ENCODE data around the gene CAMK1D. TPM values are rescaled to one million over a fixed set of nuclear protein-coding genes. Genes with fewer than 3 reads are reported as not detected.
"Not testable (repeated sequence)": the region's sequence is repeated elsewhere in the genome, so short reads cannot be mapped to it uniquely, and the experiment has no call there.

Gene CAMK1D
- total RNA-seq, 1 donor, result 11.2 TPM

DNA sequence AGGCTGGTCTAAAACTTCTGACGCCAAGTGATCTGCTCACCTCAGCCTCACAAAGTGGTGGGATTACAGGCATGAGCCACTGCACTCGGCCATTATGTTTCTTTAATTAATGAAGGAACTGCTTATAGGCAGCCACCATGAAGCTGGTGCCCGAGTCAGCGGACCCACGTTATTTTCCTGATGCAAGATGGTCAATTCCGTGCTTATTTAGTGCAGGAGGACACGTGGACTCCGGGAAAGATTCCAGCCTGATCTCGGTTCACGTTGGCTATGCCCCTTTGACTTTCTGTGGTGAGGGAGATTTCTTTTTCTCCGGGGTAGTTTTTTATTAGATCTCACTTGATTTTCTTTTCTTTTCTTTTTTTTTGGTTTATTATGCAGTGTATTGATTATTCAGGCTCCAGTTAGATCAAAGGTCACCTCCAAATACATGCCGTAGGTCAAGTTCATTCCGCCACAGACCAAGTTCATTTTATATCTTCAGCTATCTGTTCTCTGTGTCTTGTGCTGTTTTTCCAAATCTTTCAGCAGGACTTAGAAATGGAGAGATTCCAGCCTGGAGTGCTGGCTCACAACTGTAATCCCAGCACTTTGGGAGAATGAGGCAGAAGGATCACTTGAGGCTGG, 8.3 kb downstream of the CAMK1D start:
- Histone ChIP-seq H3K9me3 (ENCODE audit: low read depth, low read length) (no peaks in the 10 kb centered on the region), H4K20me1 (ENCODE audit: insufficient read depth, low read length) (no peaks in the 10 kb centered on the region), H3K4me2 (ENCODE audit: insufficient read depth, low read length) (no peak overlapping the region), H3K27ac (ENCODE audit: low read depth, low read length) (no peak overlapping the region), H3K4me3 (ENCODE audit: insufficient read depth, low read length) (no peak overlapping the region), H3K4me1 (ENCODE audit: insufficient read depth, low read length) (no peaks in the 10 kb centered on the region), H3K79me2 (ENCODE audit: insufficient read depth, low read length) (no peaks in the 10 kb centered on the region), H3K27me3 (ENCODE audit: insufficient read depth, low read length) (no peaks in the 10 kb centered on the region), H3K36me3 (ENCODE audit: insufficient read depth, low read length) (no peaks in the 10 kb centered on the region), H2AFZ (ENCODE audit: low read length) (no peak overlapping the region)
- TF ChIP-seq, protein P1, sequence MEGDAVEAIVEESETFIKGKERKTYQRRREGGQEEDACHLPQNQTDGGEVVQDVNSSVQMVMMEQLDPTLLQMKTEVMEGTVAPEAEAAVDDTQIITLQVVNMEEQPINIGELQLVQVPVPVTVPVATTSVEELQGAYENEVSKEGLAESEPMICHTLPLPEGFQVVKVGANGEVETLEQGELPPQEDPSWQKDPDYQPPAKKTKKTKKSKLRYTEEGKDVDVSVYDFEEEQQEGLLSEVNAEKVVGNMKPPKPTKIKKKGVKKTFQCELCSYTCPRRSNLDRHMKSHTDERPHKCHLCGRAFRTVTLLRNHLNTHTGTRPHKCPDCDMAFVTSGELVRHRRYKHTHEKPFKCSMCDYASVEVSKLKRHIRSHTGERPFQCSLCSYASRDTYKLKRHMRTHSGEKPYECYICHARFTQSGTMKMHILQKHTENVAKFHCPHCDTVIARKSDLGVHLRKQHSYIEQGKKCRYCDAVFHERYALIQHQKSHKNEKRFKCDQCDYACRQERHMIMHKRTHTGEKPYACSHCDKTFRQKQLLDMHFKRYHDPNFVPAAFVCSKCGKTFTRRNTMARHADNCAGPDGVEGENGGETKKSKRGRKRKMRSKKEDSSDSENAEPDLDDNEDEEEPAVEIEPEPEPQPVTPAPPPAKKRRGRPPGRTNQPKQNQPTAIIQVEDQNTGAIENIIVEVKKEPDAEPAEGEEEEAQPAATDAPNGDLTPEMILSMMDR (IDR thresholded peaks at IDR 0.05; ENCODE audit: extremely low read depth, low read depth, low read length), result no peak
- DNase-seq (ENCODE audit: insufficient read length, low spot score, missing footprints), result no peak

- no peaks in the 10 kb centered on the region for H3K27me3 ChIP-seq (ENCODE audit: insufficient read depth, low read length)
- no peak overlapping the region for H2AFZ ChIP-seq (ENCODE audit: low read length)
- no peaks in the 10 kb centered on the region for H3K9me3 ChIP-seq (ENCODE audit: low read depth, low read length)
- H4K20me1 ChIP-seq (ENCODE audit: insufficient read depth, low read length), result no peaks in the 10 kb centered on the region
- no peak overlapping the region for H3K4me2 ChIP-seq (ENCODE audit: insufficient read depth, low read length)
- H3K36me3 ChIP-seq (ENCODE audit: insufficient read depth, low read length), result no peaks in the 10 kb centered on the region
- H3K4me1 ChIP-seq (ENCODE audit: insufficient read depth, low read length), result no peaks in the 10 kb centered on the region
- no peaks in the 10 kb centered on the region for H3K79me2 ChIP-seq (ENCODE audit: insufficient read depth, low read length)
- H3K4me3 ChIP-seq (ENCODE audit: insufficient read depth, low read length), result no peak overlapping the region
- TF ChIP-seq, protein P1 (IDR thresholded peaks at IDR 0.05; ENCODE audit: extremely low read depth, low read depth, low read length), result no peak
- no peak overlapping the region for H3K27ac ChIP-seq (ENCODE audit: low read depth, low read length)
- peak; percentile 25 for DNase-seq (ENCODE audit: insufficient read length, low spot score, missing footprints)
Measured at GRCh38 chr10:12358863-12359564, 9.7 kb downstream of the CAMK1D start.

GRCh38 chr10:12360461-12360860, 11.1 kb downstream of the CAMK1D start:
- H2AFZ ChIP-seq (ENCODE audit: low read length), result no peak overlapping the region
- no peaks in the 10 kb centered on the region for H3K9me3 ChIP-seq (ENCODE audit: low read depth, low read length)
- DNase-seq (ENCODE audit: insufficient read length, low spot score, missing footprints), result peak; percentile 18
- TF ChIP-seq, protein P1 (IDR thresholded peaks at IDR 0.05; ENCODE audit: extremely low read depth, low read depth, low read length), result no peak
- H3K27ac ChIP-seq (ENCODE audit: low read depth, low read length), result no peak overlapping the region
- H3K36me3 ChIP-seq (ENCODE audit: insufficient read depth, low read length), result no peaks in the 10 kb centered on the region
- H3K4me2 ChIP-seq (ENCODE audit: insufficient read depth, low read length), result no peak overlapping the region
- H3K4me1 ChIP-seq (ENCODE audit: insufficient read depth, low read length), result no peaks in the 10 kb centered on the region
- H3K4me3 ChIP-seq (ENCODE audit: insufficient read depth, low read length), result no peak overlapping the region
- no peaks in the 10 kb centered on the region for H4K20me1 ChIP-seq (ENCODE audit: insufficient read depth, low read length)
- no peaks in the 10 kb centered on the region for H3K27me3 ChIP-seq (ENCODE audit: insufficient read depth, low read length)
- H3K79me2 ChIP-seq (ENCODE audit: insufficient read depth, low read length), result no peaks in the 10 kb centered on the region

DNA sequence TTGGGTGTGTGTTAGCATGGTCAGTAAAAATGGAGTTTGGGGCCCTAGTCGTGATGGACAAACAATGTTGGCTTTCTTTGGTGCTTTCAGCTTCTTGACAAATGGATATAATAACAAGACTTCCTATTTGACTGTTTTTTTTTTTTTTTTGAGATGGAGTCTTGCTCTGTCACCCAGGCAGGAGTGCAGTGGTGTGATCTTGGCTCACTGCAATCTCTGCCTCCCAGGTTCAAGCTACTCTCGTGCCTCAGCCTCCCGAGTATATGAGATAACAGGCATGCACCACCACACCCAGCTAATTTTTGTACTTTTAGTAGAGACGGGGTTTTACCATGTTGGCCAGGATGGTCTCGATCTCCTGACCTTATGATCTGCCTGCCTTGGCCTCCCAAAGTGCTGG, 11.8 kb downstream of the CAMK1D start:
- not testable (repeated sequence) for H3K27ac ChIP-seq (ENCODE audit: low read depth, low read length); H3K36me3 ChIP-seq (ENCODE audit: insufficient read depth, low read length); DNase-seq (ENCODE audit: insufficient read length, low spot score, missing footprints); H3K4me1 ChIP-seq (ENCODE audit: insufficient read depth, low read length); H3K79me2 ChIP-seq (ENCODE audit: insufficient read depth, low read length); H2AFZ ChIP-seq (ENCODE audit: low read length); H3K27me3 ChIP-seq (ENCODE audit: insufficient read depth, low read length); H3K4me2 ChIP-seq (ENCODE audit: insufficient read depth, low read length); H4K20me1 ChIP-seq (ENCODE audit: insufficient read depth, low read length); H3K9me3 ChIP-seq (ENCODE audit: low read depth, low read length); H3K4me3 ChIP-seq (ENCODE audit: insufficient read depth, low read length)

Data from osteoblast (primary cell).